Measurements from ENCODE around the gene SNU13. TPM values are rescaled to one million over a fixed set of nuclear protein-coding genes. Genes with fewer than 3 reads are reported as not detected.

SNU13 gene
- total and polyA plus RNA-seq, 3 donors from 2014 or later, result 155 to 302 (median 180) TPM

DNA sequence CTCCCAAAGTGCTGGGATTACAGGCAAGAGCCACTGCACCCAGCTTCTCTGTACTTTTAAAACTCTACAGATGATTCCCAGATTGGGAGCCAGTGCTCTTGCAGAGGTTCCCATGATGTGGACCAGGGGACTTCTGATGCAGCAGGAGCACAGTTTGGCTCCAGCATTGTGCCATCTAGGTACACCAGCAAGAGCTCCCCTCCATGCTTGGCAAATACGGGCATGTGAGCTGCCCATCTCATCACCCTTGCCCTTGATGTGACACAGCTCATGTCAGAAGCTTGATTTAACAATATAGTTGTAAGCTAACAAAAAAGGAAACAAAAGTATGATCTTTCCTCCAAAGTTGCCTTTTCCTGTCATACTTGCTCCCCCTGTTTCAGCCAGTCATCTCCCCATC, 28.7 kb downstream of the SNU13 start:
- intact Hi-C loops (cut with DNase I; ENCODE audit: low total_unique reads), result no loop called here
- WGBS, 2 donors, result 81 to 94% methylated on average over 1 of the region's 1 CpG
- Histone ChIP-seq H3K4me3 (no peak overlapping the region), H3K36me3 (ENCODE audit: low read depth, missing control alignments) (no peaks in the 10 kb centered on the region), H3K4me1 (no peaks in the 10 kb centered on the region), H3K27ac (no peak overlapping the region), H3K27me3 (no peaks in the 10 kb centered on the region), H3K9me3 (no peaks in the 10 kb centered on the region)
- TF ChIP-seq, protein P1, sequence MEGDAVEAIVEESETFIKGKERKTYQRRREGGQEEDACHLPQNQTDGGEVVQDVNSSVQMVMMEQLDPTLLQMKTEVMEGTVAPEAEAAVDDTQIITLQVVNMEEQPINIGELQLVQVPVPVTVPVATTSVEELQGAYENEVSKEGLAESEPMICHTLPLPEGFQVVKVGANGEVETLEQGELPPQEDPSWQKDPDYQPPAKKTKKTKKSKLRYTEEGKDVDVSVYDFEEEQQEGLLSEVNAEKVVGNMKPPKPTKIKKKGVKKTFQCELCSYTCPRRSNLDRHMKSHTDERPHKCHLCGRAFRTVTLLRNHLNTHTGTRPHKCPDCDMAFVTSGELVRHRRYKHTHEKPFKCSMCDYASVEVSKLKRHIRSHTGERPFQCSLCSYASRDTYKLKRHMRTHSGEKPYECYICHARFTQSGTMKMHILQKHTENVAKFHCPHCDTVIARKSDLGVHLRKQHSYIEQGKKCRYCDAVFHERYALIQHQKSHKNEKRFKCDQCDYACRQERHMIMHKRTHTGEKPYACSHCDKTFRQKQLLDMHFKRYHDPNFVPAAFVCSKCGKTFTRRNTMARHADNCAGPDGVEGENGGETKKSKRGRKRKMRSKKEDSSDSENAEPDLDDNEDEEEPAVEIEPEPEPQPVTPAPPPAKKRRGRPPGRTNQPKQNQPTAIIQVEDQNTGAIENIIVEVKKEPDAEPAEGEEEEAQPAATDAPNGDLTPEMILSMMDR (IDR thresholded peaks at IDR 0.05), result no peak
- TF ChIP-seq POLR2A (IDR thresholded peaks at IDR 0.05), result no peak
- no peak for DNase-seq

DNA sequence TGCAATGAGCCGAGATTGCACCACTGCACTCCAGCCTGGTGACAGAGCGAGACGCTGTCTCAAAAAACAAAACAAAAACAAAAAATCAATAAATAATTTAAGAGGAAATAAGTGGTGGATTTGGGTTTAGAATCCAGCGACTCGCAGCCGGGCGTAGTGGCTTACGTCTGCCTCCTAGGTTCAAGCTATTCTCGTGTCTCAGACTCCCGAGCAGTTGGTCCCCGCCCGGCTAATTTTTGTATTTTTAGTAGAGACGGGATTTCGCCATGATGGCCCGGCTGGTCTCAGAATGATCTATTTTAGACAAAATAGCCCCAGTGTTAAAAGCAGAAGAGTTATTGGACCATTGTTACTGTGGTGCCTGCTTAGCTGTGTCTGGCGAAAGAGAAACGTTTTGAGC, 29.8 kb downstream of the SNU13 start:
- no peak for TF ChIP-seq POLR2A (IDR thresholded peaks at IDR 0.05)
- TF ChIP-seq, protein P1 (IDR thresholded peaks at IDR 0.05), result no peak
- no peaks in the 10 kb centered on the region for H3K4me1 ChIP-seq
- WGBS, 2 donors, result 90 to 94% methylated on average over 17 of the region's 17 CpGs
- DNase-seq, result no peak
- no peak overlapping the region for H3K4me3 ChIP-seq
- H3K27ac ChIP-seq, result no peak overlapping the region
- intact Hi-C loops (cut with DNase I; ENCODE audit: low total_unique reads), result no loop called here
- H3K9me3 ChIP-seq, result no peaks in the 10 kb centered on the region
- no peaks in the 10 kb centered on the region for H3K27me3 ChIP-seq
- no peaks in the 10 kb centered on the region for H3K36me3 ChIP-seq (ENCODE audit: low read depth, missing control alignments)

DNA sequence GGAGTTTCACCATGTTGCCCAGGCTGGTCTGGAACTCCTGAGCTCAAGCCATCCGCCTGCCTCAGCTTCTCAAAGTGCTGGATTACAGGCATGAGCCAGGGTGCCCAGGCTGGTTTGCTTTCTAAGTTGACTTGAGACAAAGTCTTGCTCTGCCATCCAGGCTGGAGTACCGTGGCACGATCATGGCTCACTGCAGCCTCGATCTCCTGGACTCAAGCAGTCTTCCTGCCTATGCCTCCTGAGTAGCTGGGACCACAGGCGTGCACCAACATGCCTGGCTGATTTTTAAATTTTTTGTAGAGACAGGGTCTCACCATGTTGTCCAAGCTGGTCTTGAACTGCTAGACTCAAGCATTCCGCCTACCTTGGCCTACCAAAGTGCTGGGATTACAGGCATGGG, 31.0 kb downstream of the SNU13 start:
- intact Hi-C loops (cut with DNase I; ENCODE audit: low total_unique reads), result no loop called here
- no peaks in the 10 kb centered on the region for H3K4me1 ChIP-seq
- no peaks in the 10 kb centered on the region for H3K36me3 ChIP-seq (ENCODE audit: low read depth, missing control alignments)
- H3K27ac ChIP-seq, result no peak overlapping the region
- WGBS, 2 donors, result 92 to 95% methylated on average over 6 of the region's 6 CpGs
- no peak overlapping the region for H3K4me3 ChIP-seq
- no peaks in the 10 kb centered on the region for H3K27me3 ChIP-seq
- no peaks in the 10 kb centered on the region for H3K9me3 ChIP-seq
- no peak for DNase-seq
- TF ChIP-seq, protein P1 (IDR thresholded peaks at IDR 0.05), result no peak
- TF ChIP-seq POLR2A (IDR thresholded peaks at IDR 0.05), result no peak

DNA sequence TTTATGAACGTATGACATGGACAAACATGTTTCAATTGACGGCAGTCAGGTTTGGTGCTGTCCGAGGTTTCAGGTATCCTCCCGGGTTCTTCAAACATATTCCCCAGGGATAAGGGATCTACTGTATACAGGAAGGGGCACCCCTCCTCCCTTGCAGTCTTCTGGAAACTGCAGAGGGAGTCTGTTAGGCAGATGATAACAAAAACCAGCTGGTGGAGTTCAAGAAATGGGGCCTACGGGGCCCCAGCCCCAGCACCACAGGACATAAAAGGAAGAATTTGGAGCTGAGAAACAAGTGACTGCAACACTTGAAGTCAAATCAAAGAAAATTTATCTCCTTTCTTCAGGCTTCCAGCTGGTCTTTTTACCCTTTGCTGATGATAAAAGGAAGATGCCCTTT, 32.1 kb downstream of the SNU13 start:
- Histone ChIP-seq H3K4me1 (no peaks in the 10 kb centered on the region), H3K27me3 (no peaks in the 10 kb centered on the region), H3K9me3 (no peaks in the 10 kb centered on the region), H3K27ac (no peak overlapping the region), H3K4me3 (no peak overlapping the region), H3K36me3 (ENCODE audit: low read depth, missing control alignments) (no peaks in the 10 kb centered on the region)
- 66 to 81% methylated on average over 5 of the region's 5 CpGs for WGBS, 2 donors
- DNase-seq, result no peak
- TF ChIP-seq POLR2A (IDR thresholded peaks at IDR 0.05), result no peak
- TF ChIP-seq, protein P1 (IDR thresholded peaks at IDR 0.05), result no peak
- intact Hi-C loops (cut with DNase I; ENCODE audit: low total_unique reads), result no loop called here

DNA sequence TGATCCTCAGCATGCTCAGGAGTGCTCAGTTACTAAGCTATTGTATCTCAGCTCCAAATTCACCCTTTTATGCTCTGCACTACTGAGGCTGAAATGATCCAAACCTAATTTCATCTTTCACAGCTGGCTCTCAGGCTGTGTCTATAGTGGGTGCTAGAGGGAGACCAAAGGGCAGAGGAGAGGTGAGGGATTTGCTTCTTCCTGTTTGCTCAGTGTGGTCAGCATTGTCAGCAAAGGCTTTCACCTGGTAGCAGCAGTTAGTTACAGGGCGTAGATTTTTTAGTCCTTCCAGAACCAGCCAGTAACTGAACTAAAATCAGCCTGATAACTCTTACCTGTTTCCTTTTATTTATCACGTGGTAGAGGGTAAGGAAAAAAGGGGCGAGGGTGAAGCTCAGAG, 34.3 kb downstream of the SNU13 start:
- DNase-seq, result no peak
- WGBS, 2 donors, result 92 to 97% methylated on average over 3 of the region's 3 CpGs
- no peak overlapping the region for H3K4me3 ChIP-seq
- no peak for TF ChIP-seq POLR2A (IDR thresholded peaks at IDR 0.05)
- TF ChIP-seq, protein P1 (IDR thresholded peaks at IDR 0.05), result no peak
- intact Hi-C loops (cut with DNase I; ENCODE audit: low total_unique reads), result no loop called here
- no peaks in the 10 kb centered on the region for H3K36me3 ChIP-seq (ENCODE audit: low read depth, missing control alignments)
- no peaks in the 10 kb centered on the region for H3K4me1 ChIP-seq
- H3K9me3 ChIP-seq, result no peaks in the 10 kb centered on the region
- no peaks in the 10 kb centered on the region for H3K27me3 ChIP-seq
- H3K27ac ChIP-seq, result no peak overlapping the region
